HCT116 (cell line): ENCODE measurements around the gene RBM28. TPM values are rescaled to one million over a fixed set of nuclear protein-coding genes. Genes with fewer than 3 reads are reported as not detected.

Source experiments
- ATAC-seq: fragments of 200-7000 bp; cut with Tn5 transposase; 2 replicates; pipeline ENCODE4 v1.9.1; 2020; ENCODE audit warnings: mild to moderate bottlenecking, moderate library complexity
- BruUV-seq: library from RNA; stranded (reverse); fragments of 400-500 nt; replicated peaks from 2 replicates; lab custom pipeline; 2021; lab: Mats Ljungman, UMichigan
- CTCF ChIA-PET: fragments of 300-600 bp; sonication (Branson Sonifier 250); formaldehyde crosslinking; loops from one replicate; lab custom pipeline; 2021; ENCODE audit warnings: antibody characterized with exemption; lab: Charles Lee
- POLR2A ChIA-PET: fragments of 300-600, 350-600 bp; sonication (Branson Sonifier 250); formaldehyde crosslinking; loops from one replicate; lab custom pipeline; 2021; ENCODE audit warnings: antibody characterized with exemption; lab: Charles Lee
- RAD21 ChIA-PET, 2 experiments: fragments of 300-600 bp; sonication (Branson Sonifier 250); formaldehyde crosslinking; loops; one replicate each; lab custom pipeline; 2023; ENCODE audit warnings: low total read pairs in 2 of 2; ENCODE audit not compliant: uncharacterized antibody in 2 of 2, unreplicated experiment in 2 of 2, low non-redundant PET in 1 of 2; lab: Charles Lee
- DNase-seq: peaks from one replicate; pipeline ENCODE4 v3.0.0-alpha.2; 2010; ENCODE audit warnings: low read depth, low spot score
- H2AFZ ChIP-seq: fragments of 200-600 bp; shearing (Covaris generic), sonication (generic); 2 replicates; pipeline ENCODE4 v1.6.1; 2017; ENCODE audit warnings: low read depth, mixed run types, mixed read lengths, antibody characterized with exemption, low read length; ENCODE audit not compliant: poor library complexity, severe bottlenecking
- H3K27ac ChIP-seq: 2 replicates; pipeline ENCODE4 v1.5.1; 2012; ENCODE audit warnings: low read depth, low read length
- H3K27me3 ChIP-seq: fragments of 200-600 bp; sonication (generic); 2 replicates; pipeline ENCODE4 v1.6.1; 2016; ENCODE audit warnings: mixed run types, low read length, mixed read lengths; ENCODE audit not compliant: insufficient read depth
- H3K36me3 ChIP-seq, 2 experiments: fragments of 200-500 bp in 1 of 2; fragments of 200-600 bp in 1 of 2; sonication (Bioruptor generic) in 1 of 2; sonication (generic) in 1 of 2; 2 replicates each; pipeline versions ENCODE4 v1.5.1 to v1.6.1; 2014 to 2016; ENCODE audit warnings: low read length in 2 of 2, inconsistent platforms in 1 of 2, mixed read lengths in 1 of 2, mixed run types in 1 of 2; ENCODE audit not compliant: insufficient read depth in 2 of 2, control insufficient read depth in 1 of 2
- H3K4me1 ChIP-seq, 2 experiments: fragments of 200-600 bp in 1 of 2; sonication (generic) in 1 of 2; 2 replicates each; pipeline versions ENCODE4 v1.5.1 to v1.6.1; 2012 to 2017; ENCODE audit warnings: low read length in 2 of 2, inconsistent platforms in 1 of 2, mild to moderate bottlenecking in 1 of 2, mixed read lengths in 1 of 2, mixed run types in 1 of 2, moderate library complexity in 1 of 2; ENCODE audit not compliant: insufficient read depth in 2 of 2, control insufficient read depth in 1 of 2
- H3K4me2 ChIP-seq: fragments of 200-600 bp; sonication (generic); 2 replicates; pipeline ENCODE4 v1.6.1; 2017; ENCODE audit warnings: mixed run types, low read length, mixed read lengths
- H3K4me3 ChIP-seq, 2 experiments: fragments of 200-600 bp in 1 of 2; sonication (generic) in 1 of 2; replicated peaks in 1 of 2; 2 replicates each; pipeline ENCODE4 v1.5.1; 2011 to 2016; ENCODE audit warnings: low read length in 2 of 2, control low read depth in 1 of 2, low read depth in 1 of 2, mild to moderate bottlenecking in 1 of 2, mixed read lengths in 1 of 2, mixed run types in 1 of 2
- H3K79me2 ChIP-seq: fragments of 200-600 bp; sonication (generic); 2 replicates; pipeline ENCODE4 v1.6.1; 2017; ENCODE audit warnings: mild to moderate bottlenecking, mixed run types, low read length, moderate library complexity, mixed read lengths; ENCODE audit not compliant: insufficient read depth
- H3K9ac ChIP-seq: fragments of 200-600 bp; sonication (generic); 2 replicates; pipeline ENCODE4 v1.6.1; 2016; ENCODE audit warnings: low read length, mixed read lengths
- H3K9me2 ChIP-seq: fragments of 200-600 bp; sonication (generic), shearing (Covaris generic); 2 replicates; pipeline ENCODE4 v1.6.1; 2017; ENCODE audit warnings: mixed run types, mild to moderate bottlenecking, moderate library complexity; ENCODE audit not compliant: insufficient read depth
- H3K9me3 ChIP-seq, 2 experiments: fragments of 200-500 bp in 1 of 2; fragments of 200-600 bp in 1 of 2; sonication (Bioruptor generic) in 1 of 2; sonication (generic) in 1 of 2; 2 replicates each; pipeline ENCODE4 v1.6.1; 2014 to 2017; ENCODE audit warnings: low read length in 2 of 2, mixed read lengths in 2 of 2, inconsistent platforms in 1 of 2, low read depth in 1 of 2, mild to moderate bottlenecking in 1 of 2, mixed run types in 1 of 2, moderate library complexity in 1 of 2; ENCODE audit not compliant: control insufficient read depth in 1 of 2, insufficient read depth in 1 of 2
- H4K20me1 ChIP-seq: fragments of 200-600 bp; sonication (generic), shearing (Covaris generic); 2 replicates; pipeline ENCODE4 v1.6.1; 2017; ENCODE audit warnings: mixed run types, mild to moderate bottlenecking, moderate library complexity; ENCODE audit not compliant: insufficient read depth
- ATF3 ChIP-seq: IDR thresholded peaks from 2 replicates; pipeline ENCODE4 v1.6.1; 2012
- RAD21 ChIP-seq: IDR thresholded peaks from 2 replicates; pipeline ENCODE4 v1.6.1; 2012; ENCODE audit warnings: low read depth, mild to moderate bottlenecking
- TCF7L2 ChIP-seq: IDR thresholded peaks from 2 replicates; pipeline ENCODE4 v1.7.0; 2011; ENCODE audit warnings: borderline replicate concordance, inconsistent platforms; ENCODE audit not compliant: insufficient read depth, insufficient read length; ENCODE audit errors: extremely low read depth
- intact Hi-C: fragments of 100-400 bp; cut with micrococcal nuclease; formaldehyde crosslinking; loops from 2 replicates; pipeline ENCODE4 v1.10.0; 2022
- total RNA-seq: library from RNA; stranded (reverse); gene quantifications from one replicate; pipeline ENCODE4 v1.2.1, GENCODE V29; 2021; ENCODE audit not compliant: unreplicated experiment

Gene RBM28
- total RNA-seq, 1 experiment from 2014 or later = 66.3 TPM

- H3K4me3 ChIP-seq = no peak overlapping the region
- no peak overlapping the region for H3K27ac ChIP-seq
- TF ChIP-seq ATF3 = no peak
- no peak for TF ChIP-seq RAD21
- H3K9me2 ChIP-seq = no peaks in the 10 kb centered on the region
- peak; percentile 31 for ATAC-seq
- ChIA-PET POLR2A (no interaction called here), RAD21 (no interaction called here), CTCF (interaction anchor here (0.9 to 3.3 kb wide), 11 partner anchors 9 to 81 kb away, joined by 3 to 28 read pairs (median 5); partner anchors contain the start of genes IMPDH1 and RBM28)
- no peaks in the 10 kb centered on the region for H3K79me2 ChIP-seq
- DNase-seq = no peak
- no peaks in the 10 kb centered on the region for H3K27me3 ChIP-seq
- H3K4me1 ChIP-seq = peaks cover 0 to 7% of the 10 kb centered on the region in 2 experiments; a peak in 1 of 4 replicates
- no peaks in the 10 kb centered on the region for H4K20me1 ChIP-seq
- H3K36me3 ChIP-seq = no peaks in the 10 kb centered on the region
- BruUV-seq = no TSS peak
- no peak overlapping the region for H3K9ac ChIP-seq
- intact Hi-C loops = no loop called here
- H3K4me2 ChIP-seq = no peak overlapping the region
- H2AFZ ChIP-seq = no peak overlapping the region
- H3K9me3 ChIP-seq = no peaks in the 10 kb centered on the region
These were observed 36.9 kb upstream of the RBM28 start for GRCh38 chr7:128380483-128381106.

- H3K4me1 ChIP-seq = peaks cover 0 to 7% of the 10 kb centered on the region in 2 experiments; a peak in 1 of 4 replicates
- ChIA-PET RAD21 (no interaction called here), POLR2A (no interaction called here)
- DNase-seq (no peak), ATAC-seq (no peak)
- H3K79me2 ChIP-seq = no peaks in the 10 kb centered on the region
- no peaks in the 10 kb centered on the region for H4K20me1 ChIP-seq
- no peaks in the 10 kb centered on the region for H3K9me2 ChIP-seq
- no peak overlapping the region for H2AFZ ChIP-seq
- H3K4me2 ChIP-seq = no peak overlapping the region
- BruUV-seq = no TSS peak
- H3K27ac ChIP-seq = no peak overlapping the region
- no peaks in the 10 kb centered on the region for H3K9me3 ChIP-seq
- H3K36me3 ChIP-seq = no peaks in the 10 kb centered on the region
- no peaks in the 10 kb centered on the region for H3K27me3 ChIP-seq
- intact Hi-C loops = no loop called here
- no peak overlapping the region for H3K4me3 ChIP-seq
- no peak overlapping the region for H3K9ac ChIP-seq
- no peak for TF ChIP-seq TCF7L2
- TF ChIP-seq, all 23 proteins: peak for 0
- CTCF ChIA-PET = interaction anchor here (1.6 to 3.3 kb wide), 3 partner anchors 22 to 36 kb away, joined by 7 to 28 read pairs (median 9); partner anchors contain the start of gene RBM28
These were observed 36.3 kb upstream of the RBM28 start for GRCh38 chr7:128379900-128380479.
